Skeletal muscle tissue (tissue), 4 donors: ENCODE measurements around the gene NCKAP5. TPM values are rescaled to one million over a fixed set of nuclear protein-coding genes. Genes with fewer than 3 reads are reported as not detected.
A peak's percentile ranks its signal among the peaks of the same experiment; 100 is the strongest.

Experiments used
- H3K27ac ChIP-seq: one replicate; pipeline ENCODE4 v1.7.0; 2013; ENCODE audit warnings: mild to moderate bottlenecking, low read depth, low read length, inconsistent platforms
- H3K27me3 ChIP-seq, 3 donors: one replicate each; pipeline ENCODE4 v1.7.0; 2013; ENCODE audit warnings: low read length in 3 of 3; ENCODE audit not compliant: control insufficient read depth in 3 of 3, insufficient read depth in 3 of 3
- H3K36me3 ChIP-seq, 3 donors: one replicate each; pipeline ENCODE4 v1.7.0; 2013; ENCODE audit warnings: low read length in 3 of 3; ENCODE audit not compliant: control insufficient read depth in 3 of 3, insufficient read depth in 3 of 3
- H3K4me1 ChIP-seq, 3 donors: one replicate each; pipeline ENCODE4 v1.7.0; 2013; ENCODE audit warnings: low read length in 3 of 3, mild to moderate bottlenecking in 3 of 3; ENCODE audit not compliant: control insufficient read depth in 3 of 3, insufficient read depth in 3 of 3
- H3K4me3 ChIP-seq, 3 donors: one replicate each; pipeline ENCODE4 v1.7.0; 2013; ENCODE audit warnings: low read length in 3 of 3
- H3K9ac ChIP-seq, 3 donors: one replicate each; pipeline ENCODE4 v1.7.0; 2013; ENCODE audit warnings: low read length in 3 of 3, mild to moderate bottlenecking in 3 of 3, moderate library complexity in 2 of 3, low read depth in 1 of 3
- H3K9me3 ChIP-seq, 3 donors: one replicate each; pipeline ENCODE4 v1.7.0; 2013; ENCODE audit warnings: low read length in 3 of 3; ENCODE audit not compliant: control insufficient read depth in 3 of 3
- total RNA-seq: library from RNA; depleted of rRNA; stranded (reverse); fragments of >200 nt; gene quantifications from one replicate; pipeline ENCODE4 v1.2.3, GENCODE V29; 2014
- donor health status: Osteomylitis.

The NCKAP5 gene
- total RNA-seq, 1 donor from 2014 or later, result 5.7 TPM

DNA sequence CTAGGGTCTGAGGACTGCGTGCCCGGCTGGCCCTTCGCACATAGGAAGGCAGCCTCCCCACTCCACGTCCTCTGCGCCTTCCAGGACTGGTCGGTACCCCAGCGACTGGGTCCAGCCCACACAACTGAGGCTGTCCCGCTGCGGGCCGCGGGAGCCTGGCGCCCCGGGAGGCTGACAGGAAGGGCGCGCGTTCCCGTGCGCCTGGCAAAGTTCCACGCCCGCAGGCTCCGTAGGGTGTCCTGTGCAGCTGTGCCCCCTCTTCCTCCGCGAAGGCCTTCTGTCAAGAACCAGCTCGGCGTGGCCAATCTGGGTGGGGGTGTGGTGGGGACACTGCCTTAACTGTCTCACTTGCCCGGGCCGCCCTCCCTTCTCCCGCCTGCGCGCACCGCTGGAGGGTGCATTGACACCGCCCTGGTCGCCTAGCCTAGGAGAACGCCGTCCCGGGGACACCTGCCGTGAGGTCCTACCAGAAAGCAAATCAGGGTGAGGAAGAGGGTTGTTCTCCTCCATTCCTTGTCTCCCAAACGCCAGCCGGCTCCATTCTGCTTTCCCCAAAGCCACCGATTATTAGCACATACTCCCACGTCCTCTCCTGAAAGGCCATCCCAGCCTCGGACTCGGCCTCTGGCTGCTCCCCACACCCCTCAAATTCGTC is 897.6 kb downstream of the NCKAP5 start:
- Histone ChIP-seq H3K4me3 (peak overlapping the region; percentile 58 to 62 (median 60)), H3K27ac (no peak overlapping the region), H3K36me3 (no peaks in the 10 kb centered on the region), H3K27me3 (peaks cover 35 to 41% (median 40%) of the 10 kb centered on the region in 3 donors), H3K9ac (peak overlapping the region in 2 of 3 donors; percentile 2 to 33), H3K4me1 (peaks cover 16 to 21% (median 16%) of the 10 kb centered on the region in 3 donors), H3K9me3 (no peaks in the 10 kb centered on the region)

DNA sequence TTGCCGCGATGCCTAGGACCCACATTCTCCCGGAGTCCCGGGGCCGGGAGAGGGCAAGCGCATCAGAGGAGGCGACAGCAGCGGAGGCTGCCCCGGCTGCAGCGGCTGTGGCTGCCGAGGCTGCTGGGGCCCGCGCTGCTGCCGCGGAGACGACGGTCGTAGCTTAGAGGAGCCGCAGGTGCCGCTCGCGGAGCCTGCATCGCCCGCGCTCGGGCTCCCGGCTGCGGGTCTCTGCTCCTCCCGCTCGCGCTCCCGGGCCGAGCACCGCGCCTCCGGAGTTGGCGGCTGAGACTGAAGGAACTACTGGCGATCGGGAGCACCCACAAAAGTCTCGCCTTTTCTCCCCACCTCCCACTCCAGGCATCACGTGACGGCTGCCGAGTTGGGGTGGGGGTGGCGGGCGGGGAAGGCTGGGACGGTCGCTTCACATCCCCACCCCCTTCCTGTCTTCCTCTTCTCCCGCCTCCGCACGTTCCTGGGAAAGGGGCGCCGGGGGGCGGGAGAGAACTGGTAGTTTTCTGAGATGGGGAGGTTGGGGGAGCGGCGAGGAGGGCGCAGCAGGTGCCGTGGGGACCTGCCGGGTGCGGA is 898.3 kb downstream of the NCKAP5 start, which contains the start of gene LYPD1:
Gene LYPD1 (minus strand): TSS at position 298 of the 588 bp plus-strand sequence. CDS start 273 bp downstream, at position 25.
- Histone ChIP-seq H3K4me3 (peak within 1 kb of the TSS; percentile 58 to 62 (median 60)), H3K27ac (no peak within 1 kb of the TSS), H3K27me3 (peaks cover 35 to 41% (median 40%) of the 10 kb centered on the region in 3 donors), H3K9me3 (no peaks in the 10 kb centered on the region), H3K36me3 (no peaks in the 10 kb centered on the region), H3K4me1 (peaks cover 16 to 21% (median 16%) of the 10 kb centered on the region in 3 donors), H3K9ac (peak within 1 kb of the TSS in 2 of 3 donors; percentile 2 to 33)

DNA sequence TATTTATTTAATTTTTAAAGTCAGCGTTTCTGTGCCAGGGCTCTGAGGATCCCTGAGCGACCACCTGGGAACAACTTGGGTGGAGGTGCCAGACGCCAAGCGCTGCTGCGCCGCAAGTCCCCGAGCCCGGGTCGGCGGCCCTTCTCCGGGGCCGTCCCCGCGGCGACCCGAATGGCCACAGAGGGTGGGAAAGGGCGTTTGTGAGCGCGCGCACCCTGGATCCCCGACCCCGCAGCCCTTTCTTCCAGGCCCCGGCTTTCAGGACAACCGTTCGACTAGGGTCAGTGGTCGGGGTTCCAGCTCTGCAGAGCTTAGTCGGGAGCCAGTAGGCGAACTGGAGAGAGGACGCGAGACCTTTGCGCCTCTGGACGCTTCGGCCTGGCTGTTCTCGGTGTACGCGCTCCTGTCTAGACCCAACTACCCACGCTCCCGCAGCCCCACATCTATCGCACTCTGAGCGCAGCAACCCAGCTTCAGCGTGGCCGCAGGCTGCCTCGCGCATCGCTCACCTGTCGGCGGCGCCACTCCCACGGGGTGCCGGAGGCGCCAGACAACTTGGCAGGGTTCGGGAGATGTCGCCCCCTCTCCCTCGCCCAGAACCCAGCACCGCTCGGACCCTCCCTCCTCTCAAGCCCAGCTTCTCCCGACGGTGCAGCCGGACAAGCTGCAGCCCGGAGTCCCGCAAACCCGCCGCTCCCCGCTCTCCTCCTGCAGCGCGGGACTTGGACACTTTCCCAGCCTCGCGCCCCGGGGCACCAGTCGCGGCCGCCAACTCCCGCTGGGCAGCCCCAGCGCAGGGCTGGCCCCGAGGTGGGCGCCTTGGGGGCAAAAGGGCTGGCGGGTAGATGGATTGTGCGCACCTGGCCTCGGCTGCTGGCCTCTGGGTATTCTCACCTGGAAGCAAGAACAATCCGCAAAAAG is 899.0 kb downstream of the NCKAP5 start:
- Histone ChIP-seq H3K9me3 (no peaks in the 10 kb centered on the region), H3K36me3 (no peaks in the 10 kb centered on the region), H3K9ac (no peak overlapping the region), H3K4me1 (peaks cover 16 to 21% (median 16%) of the 10 kb centered on the region in 3 donors), H3K27ac (no peak overlapping the region), H3K4me3 (peak overlapping the region; percentile 15 to 60 (median 58)), H3K27me3 (peaks cover 35 to 41% (median 40%) of the 10 kb centered on the region in 3 donors)

DNA sequence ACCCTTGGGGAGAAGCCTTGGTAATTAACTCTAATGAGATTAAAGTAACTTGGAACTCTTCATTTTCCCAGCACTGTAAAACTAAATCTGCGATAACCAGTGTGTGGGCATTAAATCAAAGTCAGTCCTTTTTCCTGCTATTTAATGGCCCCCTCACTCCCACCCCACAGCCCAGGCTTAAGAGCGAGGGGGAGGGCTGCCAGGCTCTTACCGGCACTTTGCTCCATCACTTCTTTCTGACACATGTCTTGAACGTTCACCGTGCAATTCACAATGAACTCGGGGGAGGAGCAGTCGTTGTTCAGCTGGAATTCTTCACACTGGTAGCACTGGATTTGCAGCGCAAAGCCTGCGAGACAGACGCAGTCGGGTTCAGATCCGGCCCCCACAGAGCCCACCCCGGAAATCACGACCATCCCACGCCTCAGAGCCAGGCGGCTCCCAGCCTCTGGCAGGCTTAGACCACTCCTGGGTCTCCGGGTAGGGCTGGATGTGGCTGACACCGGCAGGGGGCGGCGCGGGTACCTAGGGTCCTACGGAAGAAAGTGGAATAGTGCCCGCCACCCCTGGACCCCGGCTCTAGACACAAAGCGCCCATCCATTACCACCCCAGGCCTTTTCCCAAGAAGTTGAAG is 900.0 kb downstream of the NCKAP5 start:
- H3K9ac ChIP-seq, result no peak overlapping the region
- H3K4me1 ChIP-seq, result peaks cover 16 to 21% (median 16%) of the 10 kb centered on the region in 3 donors
- peaks cover 35 to 41% (median 40%) of the 10 kb centered on the region in 3 donors for H3K27me3 ChIP-seq
- no peak overlapping the region for H3K4me3 ChIP-seq
- no peak overlapping the region for H3K27ac ChIP-seq
- no peaks in the 10 kb centered on the region for H3K9me3 ChIP-seq
- H3K36me3 ChIP-seq, result no peaks in the 10 kb centered on the region

DNA sequence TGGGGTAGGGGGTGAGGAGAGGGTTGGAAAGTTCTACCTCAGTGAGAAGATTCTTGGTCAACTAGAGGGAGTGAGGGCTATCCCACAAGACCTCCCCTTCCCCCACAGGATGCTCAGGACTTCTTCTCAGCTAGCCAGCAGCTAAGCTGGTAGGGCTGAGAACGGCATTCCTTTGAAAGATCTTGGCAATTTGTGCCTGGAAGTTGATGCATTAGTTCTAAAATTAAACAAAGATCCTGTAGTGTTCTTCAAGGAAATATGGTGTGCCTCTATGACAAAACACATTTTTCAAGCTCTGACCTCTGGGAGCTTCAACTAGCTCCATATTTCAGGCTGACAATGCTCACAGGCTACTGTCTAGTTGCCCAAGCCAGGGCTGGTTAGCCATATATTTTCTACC is 900.6 kb downstream of the NCKAP5 start:
- Histone ChIP-seq H3K9ac (no peak overlapping the region), H3K4me1 (peaks cover 16 to 21% (median 16%) of the 10 kb centered on the region in 3 donors), H3K27ac (no peak overlapping the region), H3K4me3 (no peak overlapping the region), H3K27me3 (peaks cover 35 to 41% (median 40%) of the 10 kb centered on the region in 3 donors), H3K9me3 (no peaks in the 10 kb centered on the region), H3K36me3 (no peaks in the 10 kb centered on the region)

DNA sequence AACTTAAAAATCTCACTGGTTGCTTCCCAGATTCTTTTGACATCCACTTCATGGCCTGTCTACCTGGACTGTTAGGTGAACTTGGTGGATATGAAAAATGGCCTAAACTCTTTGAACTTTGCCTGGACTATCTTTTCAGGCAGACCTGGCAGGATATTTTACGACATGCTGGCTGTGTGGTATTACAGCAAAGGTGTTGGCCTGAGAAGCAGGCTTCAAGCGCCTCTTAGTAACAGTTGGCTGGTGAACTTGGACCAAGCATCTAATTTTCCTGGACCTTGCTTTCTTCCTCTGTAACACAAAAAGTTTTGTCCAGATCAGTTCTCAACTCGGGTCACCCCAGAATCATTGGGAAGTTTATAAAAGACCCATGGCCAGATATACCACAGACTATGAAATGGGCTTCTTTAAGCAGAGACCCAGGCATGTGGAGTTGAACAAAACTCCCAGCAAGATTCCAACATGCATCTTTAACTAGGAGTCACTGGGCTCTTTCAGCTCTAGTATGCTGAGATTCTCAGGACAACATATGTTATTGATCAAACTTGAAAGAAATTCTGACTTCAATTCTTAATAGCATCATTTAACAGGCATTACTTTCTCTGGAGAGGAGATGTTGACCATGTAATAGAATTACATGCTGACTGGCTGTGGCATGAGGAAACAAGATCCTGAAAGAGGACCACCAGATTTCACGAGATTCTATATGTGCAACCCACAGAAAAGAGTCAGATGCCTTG is 902.7 kb downstream of the NCKAP5 start:
- Histone ChIP-seq H3K9ac (no peak overlapping the region), H3K27me3 (peaks cover 26 to 37% (median 33%) of the 10 kb centered on the region in 3 donors), H3K4me3 (no peak overlapping the region)

DNA sequence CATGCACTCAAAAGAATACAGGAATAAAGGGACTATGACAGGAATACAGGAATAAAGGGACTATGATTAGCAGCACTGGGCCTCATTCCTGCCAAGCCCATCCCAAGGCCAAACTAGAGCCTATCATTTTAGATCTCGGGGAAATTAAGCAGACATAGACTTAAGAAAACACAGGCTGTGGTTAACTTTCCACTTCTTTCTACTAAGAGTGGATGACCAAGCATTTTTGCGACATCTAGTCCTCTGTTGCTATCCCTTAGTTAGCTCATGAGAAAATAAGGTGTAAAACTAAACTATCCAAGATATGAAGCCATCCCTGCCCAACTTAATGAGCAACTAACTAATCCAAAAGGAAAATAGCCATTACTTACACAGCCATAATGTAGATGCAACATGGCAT is 904.2 kb downstream of the NCKAP5 start:
- no peak overlapping the region for H3K27ac ChIP-seq
- no peak overlapping the region for H3K4me3 ChIP-seq
- peaks cover 11 to 22% (median 18%) of the 10 kb centered on the region in 3 donors for H3K27me3 ChIP-seq
- H3K36me3 ChIP-seq, result no peaks in the 10 kb centered on the region
- H3K9ac ChIP-seq, result no peak overlapping the region
- no peaks in the 10 kb centered on the region for H3K9me3 ChIP-seq
- H3K4me1 ChIP-seq, result peaks cover 2 to 3% (median 2%) of the 10 kb centered on the region in 3 donors

More for the DNA sequence above, 902.7 kb downstream of the NCKAP5 start:
- Histone ChIP-seq H3K36me3 (no peaks in the 10 kb centered on the region), H3K9me3 (no peaks in the 10 kb centered on the region), H3K4me1 (peaks cover 10 to 14% (median 11%) of the 10 kb centered on the region in 3 donors), H3K27ac (no peak overlapping the region)

DNA sequence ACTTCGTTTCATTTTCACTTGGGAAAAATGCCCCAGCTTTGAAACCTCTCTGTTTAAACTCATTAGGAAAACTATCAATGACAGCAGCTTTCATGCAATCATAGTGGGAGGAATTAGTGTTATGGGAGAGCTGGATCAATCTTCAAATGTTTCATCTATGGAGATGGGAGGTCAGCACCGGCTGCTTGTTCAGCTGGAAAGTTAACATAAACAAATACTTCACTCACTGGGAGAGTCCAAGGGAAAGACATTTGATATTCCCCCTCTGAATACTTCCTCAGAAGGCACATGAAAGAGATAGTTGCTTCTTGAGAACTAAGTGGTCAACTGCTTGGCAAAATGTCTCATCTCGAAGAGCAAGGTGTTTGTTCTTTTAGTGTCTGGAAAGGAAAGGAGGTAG is 905.5 kb downstream of the NCKAP5 start:
- H3K27me3 ChIP-seq, result peaks cover 0 to 11% (median 5%) of the 10 kb centered on the region in 3 donors
- no peaks in the 10 kb centered on the region for H3K9me3 ChIP-seq
- H3K9ac ChIP-seq, result no peak overlapping the region

DNA sequence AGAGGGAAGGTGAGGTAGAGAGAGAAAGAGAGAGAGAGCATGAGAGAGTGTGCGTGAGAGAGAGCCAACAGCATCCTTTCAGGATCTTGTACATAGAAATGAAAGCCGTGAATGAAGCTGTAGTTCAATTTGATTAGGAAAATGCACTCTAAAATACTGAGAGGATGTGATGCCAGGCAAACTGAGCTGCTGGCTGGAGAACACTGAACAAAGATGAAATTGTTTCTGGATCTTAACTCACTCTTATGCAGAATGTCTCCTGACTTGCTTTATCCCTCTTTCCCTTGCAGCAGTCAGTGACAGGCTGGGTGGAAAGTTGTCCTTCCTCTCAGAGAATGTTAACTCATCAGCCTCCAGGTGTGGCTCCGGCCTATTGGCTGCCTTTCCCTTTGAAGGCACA is 908.9 kb downstream of the NCKAP5 start:
- Histone ChIP-seq H3K9ac (no peak overlapping the region), H3K4me3 (no peak overlapping the region), H3K27me3 (peaks cover 0 to 5% (median 0%) of the 10 kb centered on the region in 3 donors), H3K9me3 (no peaks in the 10 kb centered on the region), H3K4me1 (no peaks in the 10 kb centered on the region), H3K27ac (no peak overlapping the region), H3K36me3 (no peaks in the 10 kb centered on the region)

More for the DNA sequence above, 905.5 kb downstream of the NCKAP5 start:
- Histone ChIP-seq H3K4me1 (no peaks in the 10 kb centered on the region), H3K4me3 (no peak overlapping the region), H3K27ac (no peak overlapping the region), H3K36me3 (no peaks in the 10 kb centered on the region)
